GM13977 (cell line): Measurements from ENCODE around the gene TARM1.
"Not testable (repeated sequence)": the region's sequence is repeated elsewhere in the genome, so short reads cannot be mapped to it uniquely, and the experiment has no call there.

Experiments
- DNase-seq: peaks from one replicate; pipeline ENCODE4 v3.0.0; 2012; ENCODE audit warnings: low spot score
- CTCF ChIP-seq: IDR thresholded peaks from 2 replicates; pipeline ENCODE4 v1.5.1; 2012; ENCODE audit warnings: mild to moderate bottlenecking, control low read depth; ENCODE audit not compliant: insufficient read depth; ENCODE audit errors: extremely low read depth, missing control alignments
- in situ Hi-C: fragments of 300-500 bp; cut with MboI; formaldehyde crosslinking; loops from one replicate; pipeline ENCODE4 v1.12.0; 2022; ENCODE audit warnings: low sequenced_read_pairs, low pct_unique_long_range_greater_than_20kb, mixed read lengths, inconsistent platforms; ENCODE audit not compliant: unreplicated experiment

Gene TARM1

GRCh38 chr19:54100561-54100960, 19.4 kb upstream of the TARM1 start, which contains the start of gene OSCAR:
OSCAR (minus strand) TSS chr19:54100803; CDS start chr19:54100792, 11 bp downstream.
- no peak for TF ChIP-seq CTCF
- in situ Hi-C loops = no loop called here
- no peak for DNase-seq

- in situ Hi-C loops, DNase-seq: not testable (repeated sequence)
Observed at GRCh38 chr19:54099903-54100255, 18.7 kb upstream of the TARM1 start.

GRCh38 chr19:54099190-54099902, 18.2 kb upstream of the TARM1 start:
- DNase-seq = no peak
- TF ChIP-seq CTCF = no peak
- in situ Hi-C loops = no loop called here

- in situ Hi-C loops = no loop called here
- DNase-seq = no peak
- TF ChIP-seq CTCF = peak; percentile 40
Observed at GRCh38 chr19:54096617-54097106, 15.5 kb upstream of the TARM1 start.

GRCh38 chr19:54095859-54096616, 14.9 kb upstream of the TARM1 start:
- in situ Hi-C loops = not testable (repeated sequence)

GRCh38 chr19:54095136-54095858, 14.1 kb upstream of the TARM1 start:
- no peak for TF ChIP-seq CTCF
- in situ Hi-C loops = no loop called here
- no peak for DNase-seq

More at GRCh38 chr19:54095859-54096616, 14.9 kb upstream of the TARM1 start:
- DNase-seq = peak; percentile 64

GRCh38 chr19:54094426-54095000, 13.3 kb upstream of the TARM1 start:
- DNase-seq = no peak
- in situ Hi-C loops = no loop called here
- no peak for TF ChIP-seq CTCF
